GM20000 (cell line): ENCODE data around the gene WDSUB1.

ENCODE experiments used
- DNase-seq: peaks from one replicate; pipeline ENCODE4 v3.0.0; 2012; ENCODE audit warnings: low spot score
- TF ChIP-seq, protein P1 (sequence below): IDR thresholded peaks from 2 replicates; pipeline ENCODE4 v1.5.1; 2012; ENCODE audit warnings: mild to moderate bottlenecking, control low read depth; ENCODE audit errors: extremely low read depth, missing control alignments

WDSUB1 gene, protein sequence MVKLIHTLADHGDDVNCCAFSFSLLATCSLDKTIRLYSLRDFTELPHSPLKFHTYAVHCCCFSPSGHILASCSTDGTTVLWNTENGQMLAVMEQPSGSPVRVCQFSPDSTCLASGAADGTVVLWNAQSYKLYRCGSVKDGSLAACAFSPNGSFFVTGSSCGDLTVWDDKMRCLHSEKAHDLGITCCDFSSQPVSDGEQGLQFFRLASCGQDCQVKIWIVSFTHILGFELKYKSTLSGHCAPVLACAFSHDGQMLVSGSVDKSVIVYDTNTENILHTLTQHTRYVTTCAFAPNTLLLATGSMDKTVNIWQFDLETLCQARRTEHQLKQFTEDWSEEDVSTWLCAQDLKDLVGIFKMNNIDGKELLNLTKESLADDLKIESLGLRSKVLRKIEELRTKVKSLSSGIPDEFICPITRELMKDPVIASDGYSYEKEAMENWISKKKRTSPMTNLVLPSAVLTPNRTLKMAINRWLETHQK

DNA sequence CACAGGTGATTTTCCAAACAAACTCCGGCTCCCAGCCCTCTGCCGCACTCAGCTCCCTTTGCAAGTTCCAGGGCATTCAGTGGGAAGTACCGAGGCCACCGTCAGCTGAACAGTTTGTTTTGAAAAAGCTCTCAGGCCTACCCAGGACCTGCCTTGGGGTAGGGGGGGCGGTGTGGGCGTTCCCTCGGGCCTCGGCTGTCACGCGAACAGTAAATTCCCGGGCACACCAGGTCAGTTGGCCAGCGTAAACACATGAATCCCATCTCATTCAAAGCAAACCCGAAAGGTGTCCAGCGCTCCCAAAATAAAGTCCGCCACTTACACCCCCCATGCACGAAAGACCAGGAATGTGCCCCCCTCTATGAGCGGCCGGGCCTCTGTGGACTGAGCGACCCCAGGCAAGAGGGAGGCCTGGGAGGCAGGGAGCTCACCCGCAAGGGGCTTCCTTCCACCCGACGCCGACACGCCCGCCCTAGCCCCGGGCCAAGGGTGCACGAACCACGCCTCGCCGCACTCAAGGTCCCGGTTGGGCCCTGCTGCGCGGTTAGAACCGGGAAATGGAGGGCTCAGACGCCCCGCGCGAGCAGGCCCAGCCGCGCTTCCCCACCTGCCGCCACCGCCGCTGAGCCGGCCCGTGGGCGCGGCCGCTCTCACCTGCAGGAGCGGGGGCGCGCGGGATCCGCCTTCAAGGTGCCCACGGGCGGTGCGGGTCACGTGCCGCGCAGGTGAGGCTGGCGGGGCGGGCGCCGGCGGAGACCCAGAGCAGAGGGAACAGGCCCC is at the start of gene WDSUB1:
TSS of gene WDSUB1 (minus strand) at position 775 of the 780 bp plus-strand sequence. CDS start 3,634 bp downstream, outside the sequence.
- peak; percentile 43 for DNase-seq
- TF ChIP-seq, protein P1, sequence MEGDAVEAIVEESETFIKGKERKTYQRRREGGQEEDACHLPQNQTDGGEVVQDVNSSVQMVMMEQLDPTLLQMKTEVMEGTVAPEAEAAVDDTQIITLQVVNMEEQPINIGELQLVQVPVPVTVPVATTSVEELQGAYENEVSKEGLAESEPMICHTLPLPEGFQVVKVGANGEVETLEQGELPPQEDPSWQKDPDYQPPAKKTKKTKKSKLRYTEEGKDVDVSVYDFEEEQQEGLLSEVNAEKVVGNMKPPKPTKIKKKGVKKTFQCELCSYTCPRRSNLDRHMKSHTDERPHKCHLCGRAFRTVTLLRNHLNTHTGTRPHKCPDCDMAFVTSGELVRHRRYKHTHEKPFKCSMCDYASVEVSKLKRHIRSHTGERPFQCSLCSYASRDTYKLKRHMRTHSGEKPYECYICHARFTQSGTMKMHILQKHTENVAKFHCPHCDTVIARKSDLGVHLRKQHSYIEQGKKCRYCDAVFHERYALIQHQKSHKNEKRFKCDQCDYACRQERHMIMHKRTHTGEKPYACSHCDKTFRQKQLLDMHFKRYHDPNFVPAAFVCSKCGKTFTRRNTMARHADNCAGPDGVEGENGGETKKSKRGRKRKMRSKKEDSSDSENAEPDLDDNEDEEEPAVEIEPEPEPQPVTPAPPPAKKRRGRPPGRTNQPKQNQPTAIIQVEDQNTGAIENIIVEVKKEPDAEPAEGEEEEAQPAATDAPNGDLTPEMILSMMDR = no peak

DNA sequence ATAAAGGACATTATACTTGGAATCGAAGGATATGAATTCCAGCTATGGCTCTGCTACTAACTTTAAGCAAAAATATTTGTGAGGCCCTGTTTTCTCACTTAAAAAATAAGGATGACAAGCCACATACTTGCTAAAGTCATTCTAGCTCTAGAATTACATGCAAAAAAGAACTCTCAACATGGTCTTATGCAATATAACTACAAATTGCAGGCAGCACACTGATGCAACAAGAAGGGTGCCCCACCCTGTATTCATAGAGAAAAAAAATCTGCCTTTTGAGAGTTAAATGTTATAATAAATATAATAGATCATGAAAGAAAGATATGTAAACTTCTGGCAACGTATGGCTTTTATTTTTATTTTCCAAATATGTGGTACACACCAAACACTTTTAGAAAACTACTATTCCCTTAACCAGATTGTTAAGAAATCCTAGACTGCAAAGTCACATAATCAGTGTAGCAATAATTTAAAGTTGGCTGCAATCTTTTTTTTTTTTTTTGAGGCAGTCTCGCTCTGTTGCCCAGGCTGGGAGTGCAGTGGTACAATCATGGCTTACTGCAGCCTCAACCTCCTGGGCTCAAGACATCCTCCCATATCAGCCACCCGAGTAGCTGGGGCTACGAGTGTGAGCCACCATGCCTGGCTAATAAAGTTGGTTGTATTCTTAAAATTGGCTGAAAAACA is 40.2 kb upstream of the WDSUB1 start:
- TF ChIP-seq, protein P1 = no peak
- DNase-seq = no peak

DNA sequence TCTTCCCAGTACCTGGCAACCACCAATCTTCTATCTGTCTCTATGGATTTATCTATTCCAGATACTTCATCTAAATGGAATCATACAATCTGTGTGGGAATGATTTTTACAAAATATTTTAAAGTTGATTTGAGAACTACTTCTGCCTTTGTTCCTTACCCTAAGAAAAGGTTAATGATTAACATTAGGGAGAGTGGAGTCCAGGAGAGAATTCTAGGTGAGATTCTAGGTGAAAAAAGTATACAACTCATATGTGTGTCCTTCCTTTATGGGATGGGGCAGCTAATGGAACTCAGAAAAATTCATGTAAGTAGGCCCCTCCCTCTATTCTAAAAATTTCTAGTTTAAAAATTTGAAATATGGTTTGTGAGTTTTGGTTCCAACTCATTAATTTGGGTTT is 35.9 kb upstream of the WDSUB1 start:
- DNase-seq = no peak
- TF ChIP-seq, protein P1 = no peak

DNA sequence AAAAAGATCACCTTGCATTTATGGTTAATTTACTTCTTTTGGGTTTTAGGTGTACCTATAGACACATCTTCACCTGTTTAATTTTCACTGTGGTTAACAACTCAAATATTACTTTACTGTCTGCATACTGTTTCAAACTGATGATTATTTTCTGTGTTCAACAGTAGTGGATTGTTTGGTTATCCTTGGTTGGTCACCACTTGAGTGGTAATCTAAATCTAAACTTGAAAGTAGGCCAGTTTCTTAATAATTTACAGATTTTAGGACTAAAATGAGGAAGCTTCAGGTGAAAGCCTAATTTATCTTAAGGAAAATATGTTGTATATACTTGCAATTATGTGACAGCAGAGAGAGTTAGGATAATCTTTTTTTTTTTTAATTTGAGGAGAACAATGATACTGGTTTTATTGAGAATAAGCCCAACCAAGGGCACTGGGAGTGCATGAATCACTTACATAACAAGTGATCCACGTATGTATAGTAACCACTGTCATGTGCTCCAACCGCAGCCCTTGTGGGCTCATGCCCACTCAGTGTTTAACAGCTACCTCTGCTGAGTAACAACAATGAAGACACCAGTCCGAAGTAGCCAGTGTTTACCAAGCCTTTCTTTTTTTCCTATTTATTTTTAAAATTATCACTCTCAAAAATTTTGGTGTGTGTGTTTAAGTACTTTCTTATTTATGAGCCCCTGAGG is 31.0 kb upstream of the WDSUB1 start:
- TF ChIP-seq, protein P1 = no peak
- DNase-seq = no peak

DNA sequence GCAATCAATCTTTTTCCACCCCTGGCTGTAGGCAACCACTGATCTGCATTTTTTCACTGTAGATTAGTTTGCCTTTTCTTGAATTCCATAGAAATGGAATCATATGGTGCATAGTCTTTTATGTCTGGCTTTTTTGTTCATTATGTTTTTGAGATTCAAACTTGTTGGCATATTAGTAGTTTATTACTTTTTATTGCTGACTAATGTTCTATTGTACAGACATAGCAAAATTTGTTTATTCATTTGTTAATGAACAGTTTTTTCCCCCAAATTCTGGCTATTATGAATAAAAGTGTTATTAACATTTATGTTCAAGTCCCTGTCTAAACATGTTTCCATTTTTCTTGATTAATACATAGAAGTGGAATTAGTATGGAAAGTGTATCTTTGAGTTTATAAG is 21.4 kb upstream of the WDSUB1 start:
- DNase-seq = no peak
- TF ChIP-seq, protein P1 = no peak

DNA sequence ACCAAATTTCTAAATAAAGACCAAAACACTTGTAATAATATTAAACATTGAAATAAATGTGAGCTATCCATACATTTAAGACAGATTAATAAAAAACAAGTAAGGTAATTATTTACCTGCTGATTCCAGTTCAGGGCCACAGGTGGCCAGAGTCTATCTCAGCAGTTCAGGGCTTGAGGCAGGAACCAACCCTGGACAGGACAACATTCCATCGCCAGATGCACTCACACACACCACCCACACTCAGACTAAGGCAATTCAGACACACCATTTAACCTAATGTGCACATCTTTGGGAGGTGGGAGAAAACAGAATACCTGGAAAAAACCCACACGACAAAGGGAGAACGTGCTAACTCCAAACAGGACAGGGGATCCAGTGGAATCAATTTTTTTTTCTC is 14.1 kb upstream of the WDSUB1 start:
- DNase-seq = no peak
- TF ChIP-seq, protein P1 = no peak
